MM.1S (cell line): ENCODE data around the gene RBFA.
A peak's percentile ranks its signal among the peaks of the same experiment; 100 is the strongest.

Experiments
- DNase-seq: peaks from one replicate; pipeline ENCODE4 v3.0.0-alpha.2; 2015
- H2AFZ ChIP-seq: fragments of 300-600 bp; sonication (generic); 2 replicates; pipeline ENCODE4 v1.6.0; 2016; ENCODE audit warnings: antibody characterized with exemption, low read length
- H3F3A ChIP-seq: fragments of 300-600 bp; sonication (generic); 2 replicates; pipeline ENCODE4 v1.6.1; 2016; ENCODE audit warnings: mild to moderate bottlenecking, antibody characterized with exemption, low read length, moderate library complexity, mixed read lengths; ENCODE audit not compliant: insufficient read depth
- H3K27ac ChIP-seq: fragments of 300-600 bp; sonication (generic); 2 replicates; pipeline ENCODE4 v1.5.1; 2016; ENCODE audit warnings: mild to moderate bottlenecking, low read length
- H3K27me3 ChIP-seq: fragments of 300-600 bp; sonication (generic); replicated peaks from 2 replicates; pipeline ENCODE4 v1.6.0; 2016; ENCODE audit warnings: low read length; ENCODE audit not compliant: insufficient read depth
- H3K36me3 ChIP-seq: fragments of 300-600 bp; sonication (generic); replicated peaks from 2 replicates; pipeline ENCODE4 v1.6.1; 2016; ENCODE audit warnings: mild to moderate bottlenecking, low read length, mixed read lengths; ENCODE audit not compliant: insufficient read depth
- H3K4me1 ChIP-seq: fragments of 300-600 bp; sonication (generic); 2 replicates; pipeline ENCODE4 v1.6.1; 2016; ENCODE audit warnings: low read length, mixed read lengths
- H3K4me2 ChIP-seq: fragments of 300-600 bp; sonication (generic); 2 replicates; pipeline ENCODE4 v1.6.0; 2016; ENCODE audit warnings: low read depth, low read length
- H3K4me3 ChIP-seq: fragments of 300-600 bp; sonication (generic); 2 replicates; pipeline ENCODE4 v1.5.1; 2016; ENCODE audit warnings: low read length, mixed read lengths
- H3K79me2 ChIP-seq: fragments of 300-600 bp; sonication (generic); 2 replicates; pipeline ENCODE4 v1.6.1; 2016; ENCODE audit warnings: mixed run types, low read length, mixed read lengths
- H3K9ac ChIP-seq: fragments of 300-600 bp; sonication (generic); 2 replicates; pipeline ENCODE4 v1.6.1; 2016; ENCODE audit warnings: low read length, mixed read lengths
- H3K9me2 ChIP-seq: fragments of 300-600 bp; sonication (generic); replicated peaks from 2 replicates; pipeline ENCODE4 v1.6.1; 2016; ENCODE audit warnings: mild to moderate bottlenecking, low read length, mixed read lengths; ENCODE audit not compliant: insufficient read depth
- H3K9me3 ChIP-seq: fragments of 300-600 bp; sonication (generic); replicated peaks from 2 replicates; pipeline ENCODE4 v1.6.1; 2016; ENCODE audit warnings: mild to moderate bottlenecking, low read length, mixed read lengths; ENCODE audit not compliant: insufficient read depth
- H4K20me1 ChIP-seq: fragments of 300-600 bp; sonication (generic); 2 replicates; pipeline ENCODE4 v1.6.1; 2016; ENCODE audit warnings: mild to moderate bottlenecking, low read length, moderate library complexity, mixed read lengths; ENCODE audit not compliant: insufficient read depth
- CTCF ChIP-seq: fragments of 300-600 bp; sonication (generic); IDR thresholded peaks from 2 replicates; pipeline ENCODE4 v1.5.1; 2016; ENCODE audit warnings: antibody characterized with exemption, low read length, mixed read lengths
- EZH2 ChIP-seq: fragments of 300-600 bp; sonication (generic); optimal IDR thresholded peaks from 2 replicates; pipeline ENCODE3; 2017; ENCODE audit warnings: low read depth, mild to moderate bottlenecking, antibody characterized with exemption, low read length, mixed read lengths
- EZH2phosphoT487 ChIP-seq: fragments of 300-600 bp; sonication (generic); IDR thresholded peaks from 2 replicates; pipeline ENCODE4 v1.6.1; 2018; ENCODE audit warnings: antibody characterized with exemption, low read length

Gene RBFA

GRCh38 chr18:80034068-80034851 is at the start of gene RBFA:
RBFA (plus strand) TSS chr18:80034434; CDS start chr18:80034496, 62 bp downstream.
- TF ChIP-seq CTCF (peak; percentile 41), EZH2 (no peak)
- Histone ChIP-seq H3K9ac (peak within 1 kb of the TSS; percentile 77), H2AFZ (peak within 1 kb of the TSS; percentile 78), H3K9me2 (no peaks in the 10 kb centered on the region), H3K79me2 (peaks cover 20% of the 10 kb centered on the region), H3K27ac (peak within 1 kb of the TSS; percentile 69), H3K4me3 (peak within 1 kb of the TSS; percentile 81), H3K4me2 (peak within 1 kb of the TSS; percentile 92), H4K20me1 (no peaks in the 10 kb centered on the region), H3K9me3 (no peaks in the 10 kb centered on the region), H3K36me3 (peaks cover 3% of the 10 kb centered on the region; the same call in 1 of the 2 replicates), H3K4me1 (0 out of 2 replicates have a peak, but pooled peaks cover 4% of the 10 kb centered on the region), H3F3A (no peaks in the 10 kb centered on the region), H3K27me3 (no peaks in the 10 kb centered on the region)
- peak; percentile 96 for DNase-seq

GRCh38 chr18:79985172-79985571 is 49.1 kb upstream of the RBFA start:
- Histone ChIP-seq H3K9me3 (no peaks in the 10 kb centered on the region), H3F3A (no peaks in the 10 kb centered on the region), H3K9ac (no peak overlapping the region), H3K4me3 (no peak overlapping the region), H3K27ac (no peak overlapping the region), H3K4me1 (no peaks in the 10 kb centered on the region), H3K79me2 (peaks cover 81% of the 10 kb centered on the region), H3K36me3 (peaks cover 12% of the 10 kb centered on the region; the same call in 1 of the 2 replicates), H2AFZ (no peak overlapping the region), H4K20me1 (peaks cover 5% of the 10 kb centered on the region; the same call in 1 of the 2 replicates), H3K4me2 (no peak overlapping the region), H3K9me2 (no peaks in the 10 kb centered on the region), H3K27me3 (no peaks in the 10 kb centered on the region)
- TF ChIP-seq EZH2phosphoT487: no peak
- no peak for TF ChIP-seq EZH2
- TF ChIP-seq CTCF: no peak
- no peak for DNase-seq

GRCh38 chr18:79986726-79987125 is 47.5 kb upstream of the RBFA start:
- H3K36me3 ChIP-seq: peaks cover 12% of the 10 kb centered on the region; the same call in 1 of the 2 replicates

More at GRCh38 chr18:79986726-79987125, 47.5 kb upstream of the RBFA start:
- H3K4me1 ChIP-seq: no peaks in the 10 kb centered on the region
- H3K4me3 ChIP-seq: peak overlapping the region; percentile 96
- no peaks in the 10 kb centered on the region for H3F3A ChIP-seq
- peaks cover 65% of the 10 kb centered on the region for H3K79me2 ChIP-seq
- peak overlapping the region; percentile 82 for H3K4me2 ChIP-seq
- TF ChIP-seq CTCF: no peak
- TF ChIP-seq EZH2phosphoT487: no peak
- TF ChIP-seq EZH2: no peak
- 0 out of 2 replicates have a peak, but pooled peaks cover 3% of the 10 kb centered on the region for H4K20me1 ChIP-seq
- H3K27ac ChIP-seq: no peak overlapping the region
- H3K9ac ChIP-seq: peak overlapping the region; percentile 86; the same call in 1 of the 2 replicates
- H3K9me2 ChIP-seq: no peaks in the 10 kb centered on the region
- H3K9me3 ChIP-seq: no peaks in the 10 kb centered on the region
- no peak for DNase-seq
- H3K27me3 ChIP-seq: no peaks in the 10 kb centered on the region
- no peak overlapping the region for H2AFZ ChIP-seq
